Activated naive CD8-positive, alpha-beta T cell treated with anti-CD3 and anti-CD28 coated beads, Interleukin-2, amount 10 ng/mL, durations not matched to agents 7 days and 5 days (primary cell): Measurements from ENCODE around the gene SDF2L1. TPM values are rescaled to one million over a fixed set of nuclear protein-coding genes. Genes with fewer than 3 reads are reported as not detected.
"Not testable (repeated sequence)": the region's sequence is repeated elsewhere in the genome, so short reads cannot be mapped to it uniquely, and the experiment has no call there.

Source experiments
- ATAC-seq: fragments of 150-1000 bp; cut with Tn5 transposase; one replicate; pipeline ENCODE4 v1.10.0; 2021; ENCODE audit warnings: low read depth, moderate library complexity
- POLR2A ChIA-PET: fragments of 350-600 bp; sonication (Branson Sonifier 250); formaldehyde crosslinking; loops from one replicate; lab custom pipeline; 2021; ENCODE audit warnings: antibody characterized with exemption; lab: Charles Lee
- DNase-seq: peaks from one replicate; pipeline ENCODE4 v3.0.0; 2021
- H3K27ac Mint-ChIP-seq: one replicate; pipeline ENCODE4 v1.8.0; 2022; ENCODE audit warnings: mild to moderate bottlenecking, mixed read lengths
- H3K27me3 Mint-ChIP-seq: one replicate; pipeline ENCODE4 v1.8.0; 2022; ENCODE audit warnings: mild to moderate bottlenecking, moderate library complexity, mixed read lengths
- H3K36me3 Mint-ChIP-seq: one replicate; pipeline ENCODE4 v1.8.0; 2021; ENCODE audit warnings: mild to moderate bottlenecking, mixed read lengths
- H3K4me1 Mint-ChIP-seq: one replicate; pipeline ENCODE4 v1.8.0; 2021; ENCODE audit warnings: mixed read lengths
- H3K4me3 Mint-ChIP-seq: one replicate; pipeline ENCODE4 v1.8.0; 2022; ENCODE audit warnings: mild to moderate bottlenecking, moderate library complexity, mixed read lengths
- H3K9me3 Mint-ChIP-seq: one replicate; pipeline ENCODE4 v1.8.0; 2021; ENCODE audit warnings: mixed read lengths
- total RNA-seq, 2 experiments: library from RNA; stranded (reverse); gene quantifications; one replicate each; pipeline ENCODE4 v1.2.3, GENCODE V29; 2021

The SDF2L1 gene
- total RNA-seq, 2 experiments from 2014 or later = 36.0 to 39.7 TPM

DNA sequence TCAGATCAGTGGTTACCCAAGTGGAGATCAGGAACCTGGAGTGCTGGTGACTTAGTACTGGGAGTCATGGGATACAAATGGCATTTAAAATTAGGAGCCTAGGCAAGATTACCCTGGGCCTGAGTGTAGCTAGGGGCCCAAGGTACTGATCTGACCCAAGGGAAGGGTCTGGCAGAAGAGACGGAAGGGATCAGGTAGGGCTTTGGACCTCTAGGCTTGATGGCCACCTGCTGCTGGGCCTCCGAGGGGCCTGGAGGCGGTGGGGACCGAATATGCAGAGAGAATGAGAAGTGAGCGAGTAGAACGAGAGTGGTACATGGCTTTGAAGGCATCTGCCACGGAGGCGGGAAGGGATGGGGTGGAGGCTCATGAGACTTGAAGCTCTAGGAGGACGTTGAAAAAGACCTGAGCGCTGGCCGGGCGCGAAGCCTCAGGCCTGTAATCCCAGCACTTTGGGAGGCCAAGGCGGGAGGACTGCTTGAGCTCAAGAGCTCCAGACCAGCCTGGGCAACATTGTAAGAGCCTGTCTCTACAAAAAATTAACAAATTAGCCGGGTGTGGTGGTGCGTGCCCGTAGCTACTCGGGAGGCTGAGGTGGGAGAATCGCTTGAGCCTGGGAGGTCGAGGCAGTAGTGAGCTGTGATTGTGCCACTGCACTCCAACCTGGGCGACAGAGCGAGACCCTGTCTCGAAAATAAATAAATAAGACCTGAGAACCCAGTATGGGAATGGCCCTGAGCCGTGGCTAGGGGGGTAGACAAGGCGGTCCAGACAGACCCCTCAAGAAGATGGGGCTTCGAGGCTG lies 23.1 kb downstream of the SDF2L1 start:
- ATAC-seq (no peak), DNase-seq (no peak)
- POLR2A ChIA-PET = interaction anchor here (0.8 to 2.7 kb wide), 14 partner anchors 7 to 101 kb away, joined by 3 to 15 read pairs (median 4); partner anchors contain the start of genes SDF2L1, YDJC and YPEL1
- H3K36me3 Mint-ChIP-seq = peaks cover 8% of the 10 kb centered on the region
- H3K27ac Mint-ChIP-seq = peak overlapping the region; percentile 97
- peaks cover 20% of the 10 kb centered on the region for H3K4me1 Mint-ChIP-seq
- no peaks in the 10 kb centered on the region for H3K27me3 Mint-ChIP-seq
- H3K4me3 Mint-ChIP-seq = peak overlapping the region; percentile 94
- H3K9me3 Mint-ChIP-seq = no peaks in the 10 kb centered on the region

DNA sequence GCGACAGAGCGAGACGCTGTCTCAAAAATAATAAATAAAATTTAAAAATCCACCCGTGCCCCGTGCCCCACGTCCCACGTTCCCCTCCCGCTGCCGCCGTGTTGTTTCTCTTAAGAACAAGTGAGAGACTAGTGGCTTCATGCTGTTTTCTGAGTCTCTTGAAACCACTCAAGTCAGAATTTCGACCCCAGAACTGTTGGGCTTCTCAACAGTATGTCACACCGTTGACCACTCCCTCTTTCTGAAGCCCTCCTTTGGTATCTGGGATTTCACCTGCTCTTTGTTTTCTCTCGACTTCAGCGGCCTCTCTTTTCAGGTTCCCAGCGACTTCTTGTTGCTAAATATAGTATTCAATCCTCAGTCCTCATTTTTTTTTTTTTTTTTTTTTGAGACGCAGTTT lies 24.7 kb downstream of the SDF2L1 start:
- H3K9me3 Mint-ChIP-seq = no peaks in the 10 kb centered on the region

DNA sequence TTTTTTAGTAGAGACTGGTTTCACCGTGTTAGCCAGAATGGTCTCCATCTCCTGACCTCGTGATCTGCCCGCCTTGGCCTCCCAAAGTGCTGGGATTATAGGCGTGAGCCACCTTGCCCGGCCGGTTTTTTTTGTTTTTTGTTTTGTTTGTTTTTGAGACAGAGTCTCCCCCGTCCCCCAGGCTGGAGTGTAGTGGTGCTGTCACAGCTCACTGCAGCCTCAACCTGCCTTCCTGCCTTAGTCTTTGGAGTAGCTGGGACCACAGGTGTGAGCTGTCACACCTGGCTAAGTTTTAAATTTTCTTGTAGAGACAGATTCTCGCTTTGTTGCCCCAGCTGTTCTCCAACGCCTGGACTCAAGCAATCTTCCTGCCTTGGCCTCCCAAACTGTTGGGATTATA lies 26.9 kb downstream of the SDF2L1 start:
- POLR2A ChIA-PET = no interaction called here
- peaks cover 23% of the 10 kb centered on the region for H3K4me1 Mint-ChIP-seq
- no peak for ATAC-seq

More for the DNA sequence above, 24.7 kb downstream of the SDF2L1 start:
- ATAC-seq = no peak
- Mint-ChIP-seq H3K27ac (peak overlapping the region; percentile 97), H3K4me3 (peak overlapping the region; percentile 94), H3K27me3 (no peaks in the 10 kb centered on the region), H3K36me3 (peaks cover 11% of the 10 kb centered on the region), H3K4me1 (peaks cover 23% of the 10 kb centered on the region)
- POLR2A ChIA-PET = interaction anchor here (0.6 to 2.7 kb wide), 3 partner anchors 37 to 749 kb away, joined by 3 to 15 read pairs (median 5); partner anchors contain the start of gene YDJC
- no peak for DNase-seq

DNA sequence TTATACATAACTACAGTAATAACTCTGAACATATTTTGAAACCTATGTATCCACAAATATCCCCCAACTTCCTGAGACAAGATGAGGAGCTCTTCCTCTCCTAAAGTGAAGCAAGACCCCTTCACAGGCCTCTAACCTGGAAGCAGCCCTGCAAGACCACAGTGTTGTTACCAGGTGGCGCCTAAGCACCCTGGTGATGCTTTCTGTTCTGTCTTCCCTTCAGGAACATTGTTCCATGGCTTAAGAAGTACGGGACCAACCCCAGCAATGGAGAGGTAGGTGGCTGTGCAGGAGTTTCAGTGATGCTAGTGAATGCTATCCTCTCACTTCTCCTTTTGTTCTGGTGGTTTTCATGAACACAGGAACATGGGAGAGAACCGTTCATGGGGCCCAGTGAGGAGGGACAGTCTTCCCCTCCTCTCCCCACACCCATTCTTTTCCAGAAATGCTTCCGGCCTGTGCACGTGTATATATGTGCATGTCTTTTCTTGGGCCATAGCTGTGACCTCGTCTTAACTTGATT lies 30.1 kb downstream of the SDF2L1 start:
- no peak for DNase-seq
- Mint-ChIP-seq H3K4me1 (peaks cover 12% of the 10 kb centered on the region), H3K9me3 (no peaks in the 10 kb centered on the region), H3K4me3 (no peak overlapping the region), H3K27ac (no peak overlapping the region), H3K36me3 (peaks cover 25% of the 10 kb centered on the region), H3K27me3 (no peaks in the 10 kb centered on the region)
- no peak for ATAC-seq
- POLR2A ChIA-PET = no interaction called here

More for the DNA sequence above, 26.9 kb downstream of the SDF2L1 start:
- Mint-ChIP-seq H3K27me3 (no peaks in the 10 kb centered on the region), H3K9me3 (no peaks in the 10 kb centered on the region), H3K36me3 (peaks cover 9% of the 10 kb centered on the region), H3K4me3 (no peak overlapping the region), H3K27ac (no peak overlapping the region)
- no peak for DNase-seq

DNA sequence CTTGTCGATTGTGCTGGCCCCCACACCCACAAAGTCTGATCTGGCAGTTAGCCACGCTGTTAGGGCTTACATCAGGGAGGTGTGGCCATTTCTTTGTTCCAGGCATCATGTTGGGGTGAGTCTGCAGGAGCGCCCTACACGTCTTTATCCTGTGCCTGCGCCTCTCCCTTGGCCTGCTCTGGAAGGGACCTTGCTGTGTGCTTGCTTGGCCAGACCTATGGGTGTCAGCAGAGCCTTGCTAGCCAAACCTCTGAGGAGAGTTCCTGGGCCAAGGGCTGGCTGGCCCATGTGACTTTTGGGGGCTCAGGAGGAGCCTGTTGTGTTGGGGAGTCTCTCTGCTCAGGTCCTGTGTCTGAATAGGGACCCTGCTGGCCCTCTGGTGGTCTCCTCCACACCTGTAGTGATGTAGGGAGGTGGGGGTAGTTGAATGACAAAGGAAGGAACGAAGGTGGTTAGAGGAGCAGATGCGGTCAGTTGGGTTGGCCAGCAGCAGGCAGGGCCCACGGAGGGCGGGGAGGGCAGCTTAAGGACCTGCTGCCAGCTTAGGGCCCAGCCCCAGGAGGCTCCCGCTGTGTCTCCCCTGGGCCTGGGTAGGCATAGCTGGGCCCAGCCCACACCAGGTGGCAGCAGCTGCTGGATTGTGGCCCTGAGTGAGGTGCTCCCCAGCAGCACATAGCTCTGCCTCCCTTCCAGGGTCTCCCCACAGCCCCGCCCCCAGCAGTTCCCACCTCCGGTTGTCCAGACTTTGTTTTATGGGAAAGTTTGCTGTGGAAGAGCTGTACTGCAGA lies 31.6 kb downstream of the SDF2L1 start:
- no peak overlapping the region for H3K4me3 Mint-ChIP-seq
- no peaks in the 10 kb centered on the region for H3K9me3 Mint-ChIP-seq
- peaks cover 8% of the 10 kb centered on the region for H3K4me1 Mint-ChIP-seq
- POLR2A ChIA-PET = interaction anchor here (1.0 to 1.1 kb wide), 2 partner anchors 8 to 16 kb away, joined by 3 read pairs; partner anchors contain the start of gene PPIL2
- no peaks in the 10 kb centered on the region for H3K27me3 Mint-ChIP-seq
- ATAC-seq (no peak), DNase-seq (no peak)
- H3K36me3 Mint-ChIP-seq = peaks cover 29% of the 10 kb centered on the region
- H3K27ac Mint-ChIP-seq = no peak overlapping the region

DNA sequence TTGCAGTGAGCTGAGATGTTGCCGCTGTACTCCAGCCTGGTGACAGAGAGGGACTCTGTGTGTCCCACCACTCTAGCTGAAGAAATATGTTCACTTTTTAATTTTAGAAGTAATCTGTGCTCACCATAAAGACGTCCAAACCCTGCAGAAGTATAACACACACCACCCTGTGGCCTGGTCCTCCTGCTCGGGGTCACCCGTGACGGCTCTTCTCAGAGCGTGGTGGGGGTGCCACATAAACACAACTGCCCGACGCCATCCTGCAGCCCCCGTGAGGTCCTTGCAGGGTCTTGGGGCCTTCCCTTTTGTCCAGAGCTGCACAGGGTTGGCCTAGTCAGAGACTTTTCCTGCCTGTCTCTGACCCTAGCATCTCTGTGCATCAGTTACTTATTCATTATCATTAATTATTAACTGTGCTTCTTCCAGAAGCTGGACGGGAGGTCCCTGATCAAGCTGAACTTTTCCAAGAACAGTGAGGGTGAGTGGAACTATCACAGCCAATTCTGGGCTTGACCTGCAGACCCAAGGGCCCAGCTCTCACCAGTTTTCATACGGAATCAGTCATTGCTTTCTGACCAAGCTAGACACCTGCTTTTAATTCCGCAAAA lies 32.6 kb downstream of the SDF2L1 start:
- POLR2A ChIA-PET = interaction anchor here (1.0 to 1.1 kb wide), 2 partner anchors 9 to 17 kb away, joined by 3 read pairs; partner anchors contain the start of gene PPIL2
- H3K9me3 Mint-ChIP-seq = no peaks in the 10 kb centered on the region
- no peak overlapping the region for H3K4me3 Mint-ChIP-seq
- H3K4me1 Mint-ChIP-seq = peaks cover 4% of the 10 kb centered on the region
- no peak for ATAC-seq
- peaks cover 29% of the 10 kb centered on the region for H3K36me3 Mint-ChIP-seq
- no peak for DNase-seq
- H3K27me3 Mint-ChIP-seq = no peaks in the 10 kb centered on the region
- no peak overlapping the region for H3K27ac Mint-ChIP-seq

DNA sequence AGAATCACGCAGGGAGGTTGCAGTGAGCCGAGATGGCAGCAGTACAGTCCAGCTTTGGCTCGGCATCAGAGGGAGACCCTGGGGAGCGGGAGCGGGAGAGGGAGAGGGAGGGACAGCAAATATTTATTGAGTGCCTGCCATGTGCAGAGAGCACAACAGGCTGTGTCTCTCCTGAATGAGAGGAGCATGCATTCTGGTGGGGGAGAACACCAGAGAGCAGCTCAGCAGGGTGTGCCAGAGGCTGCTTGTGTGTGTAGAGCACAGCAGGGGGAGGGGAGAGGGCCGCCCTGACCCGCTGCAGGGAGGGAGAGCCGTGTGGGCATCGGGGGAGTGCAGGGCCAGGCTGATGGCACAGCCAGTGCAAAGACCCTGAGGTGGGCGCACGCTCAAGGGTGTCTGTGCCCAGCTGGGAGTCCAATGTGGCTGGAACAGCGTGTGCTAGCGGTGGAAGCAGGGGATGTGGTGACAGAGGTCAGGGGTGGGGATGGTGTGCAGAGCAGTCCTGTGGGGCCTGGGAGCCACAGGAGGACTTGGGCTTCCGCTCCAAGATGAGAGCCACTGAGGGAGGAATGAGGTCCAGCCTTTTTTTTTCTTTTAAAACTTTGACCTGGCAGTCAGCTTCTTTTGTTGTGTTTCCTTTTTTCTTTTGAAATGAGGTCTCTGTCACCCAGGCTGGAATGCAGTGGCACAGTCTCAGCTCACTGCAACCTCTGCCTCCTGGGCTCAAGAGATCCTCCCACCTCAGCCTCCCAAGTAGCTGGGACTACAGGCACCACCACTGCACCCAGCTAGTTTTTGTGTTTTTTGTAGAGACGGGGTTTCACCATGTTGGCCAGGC lies 35.7 kb downstream of the SDF2L1 start:
- ATAC-seq = no peak
- Mint-ChIP-seq H3K9me3 (no peaks in the 10 kb centered on the region), H3K4me1 (peaks cover 4% of the 10 kb centered on the region), H3K36me3 (peaks cover 29% of the 10 kb centered on the region), H3K4me3 (no peak overlapping the region), H3K27me3 (no peaks in the 10 kb centered on the region), H3K27ac (no peak overlapping the region)
- no peak for DNase-seq
- POLR2A ChIA-PET = no interaction called here

DNA sequence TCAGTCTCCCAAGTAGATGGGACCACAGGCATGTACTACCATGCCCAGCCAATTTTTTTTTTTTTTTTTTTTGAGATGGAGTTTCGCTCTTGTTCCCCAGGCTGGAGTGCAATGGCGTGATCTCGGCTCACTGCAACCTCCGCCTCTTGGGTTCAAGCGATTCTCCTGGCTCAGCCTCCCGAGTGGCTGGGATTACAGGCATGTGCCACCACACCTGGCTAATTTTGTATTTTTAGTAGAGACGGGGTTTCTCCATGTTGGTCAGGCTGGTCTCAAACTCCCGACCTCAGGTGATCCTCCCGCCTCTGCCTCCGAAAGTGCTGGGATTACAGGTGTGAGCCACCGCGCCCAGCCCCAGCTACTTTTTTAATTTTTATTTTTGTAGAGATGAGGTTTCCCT lies 36.7 kb downstream of the SDF2L1 start:
- not testable (repeated sequence) for H3K4me1 Mint-ChIP-seq, ATAC-seq, DNase-seq, H3K9me3 Mint-ChIP-seq, H3K27ac Mint-ChIP-seq, H3K27me3 Mint-ChIP-seq, H3K4me3 Mint-ChIP-seq
- POLR2A ChIA-PET = interaction anchor here (0.6 kb wide), 1 partner anchor 13 kb away, joined by 3 read pairs; the partner anchor contains the start of gene PPIL2
- H3K36me3 Mint-ChIP-seq = peaks cover 27% of the 10 kb centered on the region

DNA sequence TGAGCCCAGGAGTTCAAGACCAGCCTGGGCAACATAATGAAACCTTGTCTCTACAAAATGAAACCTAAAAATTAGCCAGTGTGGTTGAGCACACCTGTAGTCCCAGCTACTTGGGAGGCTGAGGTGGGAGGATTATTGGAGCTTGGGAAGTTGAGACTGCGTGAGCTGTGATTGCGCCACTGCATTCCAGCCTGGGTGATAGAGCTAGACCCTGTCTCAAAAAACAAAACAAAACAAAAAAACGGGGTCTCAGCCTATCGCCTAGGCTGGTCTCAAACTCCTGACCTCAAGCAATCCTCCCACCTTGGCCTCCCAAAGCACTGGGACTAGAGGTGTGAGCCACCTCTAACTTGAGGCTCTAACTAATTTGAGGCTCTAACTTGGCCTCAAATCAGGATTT lies 37.3 kb downstream of the SDF2L1 start:
- no peak for ATAC-seq
- H3K9me3 Mint-ChIP-seq = no peaks in the 10 kb centered on the region
- H3K27me3 Mint-ChIP-seq = no peaks in the 10 kb centered on the region
- DNase-seq = no peak
- no peak overlapping the region for H3K4me3 Mint-ChIP-seq
- peaks cover 4% of the 10 kb centered on the region for H3K4me1 Mint-ChIP-seq
- H3K27ac Mint-ChIP-seq = no peak overlapping the region
- H3K36me3 Mint-ChIP-seq = peaks cover 25% of the 10 kb centered on the region
- POLR2A ChIA-PET = interaction anchor here (0.6 kb wide), 1 partner anchor 14 kb away, joined by 3 read pairs; the partner anchor contains the start of gene PPIL2

DNA sequence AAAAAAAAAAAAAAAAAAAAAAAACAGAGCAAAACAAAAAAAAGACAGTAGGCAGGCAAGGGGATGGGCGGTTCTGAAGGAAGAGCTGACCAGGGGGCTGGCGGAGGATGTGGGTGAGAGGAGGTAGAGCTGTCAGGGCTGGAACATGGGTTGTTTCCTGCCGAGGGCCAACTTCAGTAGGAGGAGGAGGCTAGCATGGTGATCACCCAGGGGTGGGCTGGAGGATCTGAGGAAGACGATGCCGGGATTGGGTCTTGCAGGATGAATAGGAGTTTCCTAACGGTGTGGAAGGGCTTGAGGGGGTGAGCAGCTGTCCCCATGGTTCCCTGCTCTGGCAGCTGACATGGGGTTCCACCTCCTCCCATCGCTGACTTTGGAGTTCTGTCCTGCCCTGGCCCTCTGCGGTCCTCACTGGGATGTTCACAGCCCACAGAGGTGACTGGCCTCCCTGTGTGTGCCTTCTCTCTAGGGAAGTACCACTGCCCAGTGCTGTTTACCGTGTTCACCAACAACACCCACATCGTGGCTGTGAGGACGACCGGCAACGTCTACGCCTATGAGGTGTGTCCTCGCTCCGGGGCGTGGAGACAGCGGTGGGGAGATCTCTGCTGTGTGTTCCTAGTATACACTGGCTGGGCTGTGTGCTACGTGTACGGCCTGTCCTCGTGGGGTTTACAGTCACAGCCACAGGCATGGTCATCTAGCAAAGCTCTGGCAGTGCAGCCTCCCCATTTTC lies 38.9 kb downstream of the SDF2L1 start:
- no peak for ATAC-seq
- Mint-ChIP-seq H3K27me3 (no peaks in the 10 kb centered on the region), H3K27ac (no peak overlapping the region), H3K36me3 (peaks cover 20% of the 10 kb centered on the region), H3K9me3 (no peaks in the 10 kb centered on the region), H3K4me1 (peaks cover 4% of the 10 kb centered on the region), H3K4me3 (no peak overlapping the region)
- no peak for DNase-seq
- POLR2A ChIA-PET = no interaction called here

DNA sequence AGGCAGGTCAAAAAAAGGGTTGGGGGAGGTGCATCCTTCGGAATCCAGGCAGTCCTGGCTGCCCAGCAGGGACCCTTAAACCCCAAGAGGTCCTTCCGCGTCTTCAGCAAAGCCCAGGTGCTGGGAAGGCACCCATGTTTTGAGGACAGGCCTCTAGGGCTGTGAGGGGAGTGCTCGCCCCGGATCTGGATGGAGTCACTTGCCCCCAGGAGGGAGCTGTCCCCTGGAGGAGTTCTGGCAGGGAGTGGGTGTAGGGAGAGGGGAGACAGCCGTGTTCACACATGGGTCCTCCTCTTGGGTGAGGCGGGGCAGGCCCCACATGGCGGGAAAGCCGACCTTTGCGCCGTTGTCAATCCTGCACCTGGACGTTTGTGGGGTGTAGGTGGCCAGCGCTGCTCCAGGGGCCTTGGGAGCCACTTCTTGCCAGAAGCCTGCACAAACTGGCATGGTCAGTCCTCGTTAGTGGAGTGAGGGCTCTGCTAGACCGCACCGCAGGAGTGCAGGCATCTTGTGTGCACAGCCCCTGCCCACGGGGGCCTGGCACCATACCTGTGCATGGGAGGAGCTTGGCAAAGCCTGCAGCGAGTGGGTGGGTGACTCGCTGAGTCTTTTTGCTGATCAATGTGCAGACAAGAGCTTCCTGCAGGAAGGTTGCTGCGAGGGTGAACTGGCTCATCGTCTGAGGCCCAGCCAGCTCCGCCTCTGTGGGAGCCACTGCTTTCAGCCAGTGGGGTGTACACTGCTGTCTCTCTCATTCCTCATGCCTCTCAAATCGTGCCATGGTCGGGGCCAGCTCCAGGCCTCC lies 39.7 kb downstream of the SDF2L1 start:
- Mint-ChIP-seq H3K9me3 (no peaks in the 10 kb centered on the region), H3K36me3 (peaks cover 15% of the 10 kb centered on the region), H3K4me3 (no peak overlapping the region), H3K27ac (no peak overlapping the region), H3K4me1 (peaks cover 4% of the 10 kb centered on the region), H3K27me3 (no peaks in the 10 kb centered on the region)
- ATAC-seq = no peak
- POLR2A ChIA-PET = interaction anchor here (0.8 kb wide), 1 partner anchor 16 kb away, joined by 4 read pairs; the partner anchor contains the start of gene PPIL2
- no peak for DNase-seq
